Measurements from ENCODE around the gene KRTAP10-5.
"Not testable (repeated sequence)": the region's sequence is repeated elsewhere in the genome, so short reads cannot be mapped to it uniquely, and the experiment has no call there.

The KRTAP10-5 gene

DNA sequence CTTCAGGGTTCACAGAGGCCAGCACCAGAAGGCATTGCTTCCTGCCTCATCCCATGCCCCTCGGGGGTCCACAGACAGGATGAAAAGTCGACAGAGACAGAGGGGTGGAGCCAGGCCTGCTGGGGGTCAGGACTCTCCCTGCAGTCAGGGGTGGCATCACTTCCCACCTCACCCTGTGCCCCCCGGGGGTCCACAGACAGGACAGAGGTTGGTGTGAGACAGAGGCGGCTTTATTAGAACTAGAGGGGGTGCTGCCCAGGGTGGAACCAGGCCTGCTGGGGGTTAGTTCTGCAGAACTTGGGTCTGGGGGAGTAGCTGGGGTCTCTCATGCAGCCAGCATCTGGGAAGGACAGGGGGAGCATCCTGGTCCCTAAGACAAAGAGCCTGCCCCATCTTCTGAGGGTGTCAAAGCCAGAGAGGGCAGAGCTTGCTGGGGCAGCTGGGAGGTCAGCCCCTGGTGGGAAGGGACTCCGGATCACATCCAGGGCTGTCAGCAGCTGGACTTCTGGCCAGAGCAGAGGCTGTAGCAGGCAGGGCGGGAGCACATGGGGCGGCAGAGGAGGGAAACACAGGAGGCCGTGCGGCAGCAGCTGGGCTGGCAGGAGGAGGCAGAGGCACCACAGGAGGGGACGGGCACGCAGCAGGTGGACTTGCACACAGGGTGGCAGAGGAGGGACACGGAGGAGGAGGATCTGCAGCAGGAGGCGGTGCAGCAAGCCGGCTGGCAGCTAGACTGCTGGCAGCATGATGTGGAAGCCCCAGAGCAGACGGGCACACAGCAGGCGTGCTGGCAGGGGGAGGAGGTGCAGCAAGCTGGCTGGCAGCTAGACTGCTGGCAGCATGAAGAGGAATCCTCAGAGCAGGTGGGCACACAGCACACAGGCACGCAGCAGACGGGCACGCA is 10.7 kb upstream of the KRTAP10-5 start:
- DNase-seq (ENCODE audit: low read depth, low spot score), result not testable (repeated sequence)

DNA sequence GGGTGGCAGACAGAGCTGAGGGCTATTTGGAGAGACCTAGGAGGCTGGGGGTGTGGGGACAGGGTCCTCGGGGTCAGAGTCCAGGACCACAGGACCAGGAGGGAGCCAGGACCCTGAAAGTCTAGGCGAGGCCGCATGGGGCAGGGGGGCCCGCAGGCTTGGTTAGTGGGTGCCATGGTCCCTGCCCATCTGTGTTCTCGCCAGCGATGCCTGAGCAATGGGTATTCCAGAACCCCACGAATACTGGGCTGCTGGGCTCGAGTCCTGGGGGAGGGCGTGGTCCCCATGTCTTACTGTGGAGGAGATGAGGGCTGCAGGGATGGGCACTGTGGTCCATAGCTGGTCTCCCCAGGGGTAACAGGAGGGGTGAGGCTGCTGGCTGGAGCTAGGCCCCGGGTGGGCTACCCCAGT is 9.9 kb upstream of the KRTAP10-5 start:
- DNase-seq (ENCODE audit: low read depth, low spot score), result no peak

DNA sequence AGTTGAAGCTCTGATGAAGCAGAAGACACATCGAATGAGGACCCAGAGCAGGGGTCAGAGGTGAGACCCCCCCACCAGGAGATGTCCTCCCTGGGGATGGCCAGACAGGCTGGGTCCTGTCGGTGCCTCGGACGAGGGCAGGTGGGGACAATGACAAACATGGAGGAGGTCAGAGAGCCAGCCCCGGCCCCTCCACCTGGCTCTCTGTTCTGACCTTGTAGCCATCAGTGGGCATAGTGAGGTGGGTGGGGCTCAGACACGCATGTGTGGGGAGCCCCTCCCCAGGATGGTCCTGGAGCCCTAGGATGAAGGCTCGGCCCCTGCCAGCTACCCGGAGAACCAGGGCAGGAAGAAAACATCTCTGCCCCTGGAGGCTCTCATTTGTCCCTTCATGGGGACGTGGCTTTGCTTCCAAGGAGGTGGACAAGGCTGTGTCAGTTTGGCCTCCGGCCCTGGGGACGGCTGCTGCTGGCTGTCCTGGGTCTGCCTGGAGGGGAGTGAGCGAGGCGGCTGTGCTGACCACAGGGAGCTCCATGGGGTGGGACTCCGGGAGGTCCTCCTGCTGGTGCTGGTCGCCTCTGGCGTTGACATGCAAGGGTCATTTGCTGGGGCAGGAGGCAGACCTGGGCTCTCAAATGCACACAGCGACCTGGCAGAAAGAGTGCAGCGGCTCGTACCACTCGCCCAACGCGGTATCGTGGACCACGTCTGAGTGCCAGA is 9.3 kb upstream of the KRTAP10-5 start:
- DNase-seq (ENCODE audit: low read depth, low spot score), result no peak

GRCh38 chr21:44589094-44589493 is 8.7 kb upstream of the KRTAP10-5 start:
- no peak for DNase-seq (ENCODE audit: low read depth, low spot score)

DNA sequence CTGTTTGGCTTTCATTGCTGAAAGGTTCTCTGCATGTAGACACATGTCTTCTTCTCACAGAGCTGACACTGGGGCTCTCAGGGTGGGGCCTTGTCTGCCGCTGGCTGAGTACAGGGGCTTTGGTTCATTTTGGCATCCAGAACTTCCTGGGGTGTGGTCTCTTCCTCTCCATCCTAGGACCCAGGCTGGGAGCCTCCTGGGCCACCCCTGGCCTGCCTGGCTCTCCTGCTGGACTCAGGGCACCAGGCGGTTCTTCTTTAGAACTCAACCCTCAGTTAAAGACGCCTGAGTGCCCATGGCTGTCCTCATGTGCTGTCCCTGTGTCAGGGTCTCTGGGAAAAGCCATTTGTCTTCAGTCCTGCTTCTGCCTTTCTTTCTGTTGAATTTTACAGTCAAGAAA is 5.5 kb upstream of the KRTAP10-5 start:
- no peak for DNase-seq (ENCODE audit: low read depth, low spot score)

DNA sequence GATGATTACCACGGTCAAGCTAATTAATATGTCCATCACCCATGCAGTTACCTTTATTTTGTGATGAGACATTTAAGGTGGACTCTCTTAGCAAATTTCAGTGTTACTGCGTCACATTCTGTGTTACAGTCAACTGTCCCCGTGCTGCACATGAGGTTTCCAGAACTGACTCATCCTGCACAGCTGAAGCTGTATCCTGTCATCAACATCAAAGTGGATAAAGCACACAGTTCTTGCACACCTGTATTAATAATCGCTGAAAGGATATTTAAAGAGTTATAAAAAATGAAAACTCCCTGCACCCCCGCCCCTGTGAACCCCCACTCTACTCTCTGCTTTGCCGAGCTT is 3.4 kb upstream of the KRTAP10-5 start:
- DNase-seq (ENCODE audit: low read depth, low spot score), result no peak

- no peak for DNase-seq (ENCODE audit: low read depth, low spot score)
Observed at GRCh38 chr21:44583089-44583799, 2.8 kb upstream of the KRTAP10-5 start.

GRCh38 chr21:44582055-44582454 is 1.7 kb upstream of the KRTAP10-5 start:
- no peak for DNase-seq (ENCODE audit: low read depth, low spot score)

- no peak for DNase-seq (ENCODE audit: low read depth, low spot score)
Observed at GRCh38 chr21:44581158-44581557, 754 bp upstream of the KRTAP10-5 start.

DNA sequence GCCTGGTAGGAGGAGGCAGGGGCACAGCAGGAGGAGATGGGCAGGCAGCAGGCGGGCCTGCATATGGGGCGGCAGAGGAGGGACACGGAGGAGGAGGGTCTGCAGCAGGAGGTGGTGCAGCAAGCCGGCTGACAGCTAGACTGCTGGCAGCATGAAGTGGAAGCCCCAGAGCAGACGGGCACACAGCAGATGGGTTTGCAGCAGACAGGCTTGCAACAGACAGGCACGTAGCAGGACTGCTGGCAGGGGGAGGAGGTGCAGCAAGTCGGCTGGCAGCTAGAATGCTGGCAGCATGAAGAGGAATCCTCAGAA is 615 bp downstream of the KRTAP10-5 start:
- DNase-seq (ENCODE audit: low read depth, low spot score), result no peak

- DNase-seq (ENCODE audit: low read depth, low spot score), result no peak
Observed at GRCh38 chr21:44579056-44579832, 1.2 kb downstream of the KRTAP10-5 start.

DNA sequence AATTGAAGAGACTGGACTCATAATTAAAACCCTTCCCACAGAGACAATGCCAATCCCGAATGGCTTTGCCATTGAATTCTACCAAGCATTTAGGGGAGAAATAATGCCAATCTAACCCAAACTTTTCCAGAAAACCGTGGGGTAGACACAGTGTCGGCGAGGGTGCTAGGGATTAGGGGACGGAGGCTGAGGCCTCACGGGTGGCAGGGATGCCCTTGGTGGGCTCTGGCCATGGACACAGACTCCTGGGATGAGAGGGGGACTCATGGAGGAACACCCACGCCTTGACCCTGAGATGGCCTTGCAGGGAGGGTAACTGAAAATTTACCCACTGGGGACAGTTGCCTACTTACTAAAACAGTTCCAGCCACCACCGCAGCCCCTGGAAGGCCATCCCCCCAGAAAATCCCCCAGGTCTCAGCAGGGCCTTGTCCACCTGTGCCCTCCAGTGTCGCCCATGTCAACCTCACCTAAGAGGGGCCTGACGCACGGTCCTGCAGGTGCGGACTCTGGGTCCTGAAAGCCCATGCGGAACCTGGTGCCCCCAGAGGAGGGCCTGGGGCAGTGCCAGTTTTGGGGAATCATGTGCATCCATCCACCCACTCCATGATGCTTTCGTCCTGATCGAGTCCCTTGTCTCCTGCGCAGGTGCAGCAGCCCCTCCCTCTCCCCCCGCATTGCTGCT is 1.9 kb downstream of the KRTAP10-5 start:
- DNase-seq (ENCODE audit: low read depth, low spot score), result no peak

- DNase-seq (ENCODE audit: low read depth, low spot score), result no peak
Observed at GRCh38 chr21:44576025-44576420, 4.4 kb downstream of the KRTAP10-5 start.

GRCh38 chr21:44575307-44576024 is 4.9 kb downstream of the KRTAP10-5 start:
- no peak for DNase-seq (ENCODE audit: low read depth, low spot score)

GRCh38 chr21:44574457-44575306 is 5.7 kb downstream of the KRTAP10-5 start:
- no peak for DNase-seq (ENCODE audit: low read depth, low spot score)

- not testable (repeated sequence) for DNase-seq (ENCODE audit: low read depth, low spot score)
Observed at GRCh38 chr21:44573630-44574456, 6.6 kb downstream of the KRTAP10-5 start, which contains the start of gene KRTAP10-4. Gene KRTAP10-4 (plus strand): TSS chr21:44573729. CDS start chr21:44573759, 30 bp downstream.

GRCh38 chr21:44572959-44573583 is 7.3 kb downstream of the KRTAP10-5 start:
- DNase-seq (ENCODE audit: low read depth, low spot score), result peak; percentile 55
